IPS-18a (cell line): Measurements from ENCODE around the gene LRP1B.
"Not testable (repeated sequence)": the region's sequence is repeated elsewhere in the genome, so short reads cannot be mapped to it uniquely, and the experiment has no call there.

Experiments
- H3K27ac ChIP-seq: one replicate; pipeline ENCODE4 v1.5.1; 2013; ENCODE audit warnings: low read length
- H3K27me3 ChIP-seq: one replicate; pipeline ENCODE4 v1.6.1; 2013; ENCODE audit warnings: mild to moderate bottlenecking, low read length; ENCODE audit not compliant: control insufficient read depth, insufficient read depth
- H3K36me3 ChIP-seq: one replicate; pipeline ENCODE4 v1.6.1; 2013; ENCODE audit warnings: low read depth, low read length; ENCODE audit not compliant: control insufficient read depth
- H3K4me1 ChIP-seq: one replicate; pipeline ENCODE4 v1.6.1; 2013; ENCODE audit warnings: low read depth, low read length; ENCODE audit not compliant: control insufficient read depth
- H3K4me3 ChIP-seq: one replicate; pipeline ENCODE4 v1.5.1; 2013; ENCODE audit warnings: low read length
- H3K9ac ChIP-seq: one replicate; pipeline ENCODE4 v1.6.1; 2013; ENCODE audit warnings: mild to moderate bottlenecking, low read length, moderate library complexity
- H3K9me3 ChIP-seq: one replicate; pipeline ENCODE4 v1.6.1; 2013; ENCODE audit warnings: low read depth, low read length; ENCODE audit not compliant: control insufficient read depth

Gene LRP1B

GRCh38 chr2:140654565-140654964 lies 1476.3 kb downstream of the LRP1B start:
- no peaks in the 10 kb centered on the region for H3K9me3 ChIP-seq
- no peaks in the 10 kb centered on the region for H3K4me1 ChIP-seq
- no peaks in the 10 kb centered on the region for H3K27me3 ChIP-seq
- no peak overlapping the region for H3K9ac ChIP-seq
- no peak overlapping the region for H3K4me3 ChIP-seq
- H3K36me3 ChIP-seq, result no peaks in the 10 kb centered on the region
- no peak overlapping the region for H3K27ac ChIP-seq

- Histone ChIP-seq H3K36me3 (no peaks in the 10 kb centered on the region), H3K9ac (no peak overlapping the region), H3K4me1 (no peaks in the 10 kb centered on the region), H3K27me3 (no peaks in the 10 kb centered on the region), H3K27ac (no peak overlapping the region), H3K9me3 (no peaks in the 10 kb centered on the region), H3K4me3 (no peak overlapping the region)
Measured at GRCh38 chr2:140650825-140651224, 1480.0 kb downstream of the LRP1B start.

- H3K27me3 ChIP-seq, H3K4me1 ChIP-seq, H3K27ac ChIP-seq, H3K36me3 ChIP-seq, H3K9ac ChIP-seq, H3K9me3 ChIP-seq, H3K4me3 ChIP-seq: not testable (repeated sequence)
Measured at GRCh38 chr2:140650134-140650533, 1480.7 kb downstream of the LRP1B start.

GRCh38 chr2:140648393-140648792 lies 1482.4 kb downstream of the LRP1B start:
- no peaks in the 10 kb centered on the region for H3K27me3 ChIP-seq
- H3K4me1 ChIP-seq, result no peaks in the 10 kb centered on the region
- H3K27ac ChIP-seq, result no peak overlapping the region
- no peaks in the 10 kb centered on the region for H3K9me3 ChIP-seq
- no peaks in the 10 kb centered on the region for H3K36me3 ChIP-seq
- no peak overlapping the region for H3K9ac ChIP-seq
- H3K4me3 ChIP-seq, result no peak overlapping the region

- Histone ChIP-seq H3K9ac (no peak overlapping the region), H3K27me3 (no peaks in the 10 kb centered on the region), H3K4me1 (no peaks in the 10 kb centered on the region), H3K36me3 (no peaks in the 10 kb centered on the region), H3K27ac (no peak overlapping the region), H3K9me3 (no peaks in the 10 kb centered on the region), H3K4me3 (no peak overlapping the region)
Measured at GRCh38 chr2:140643761-140644187, 1487.0 kb downstream of the LRP1B start.

GRCh38 chr2:140641163-140641562 lies 1489.7 kb downstream of the LRP1B start:
- Histone ChIP-seq H3K9ac (no peak overlapping the region), H3K4me1 (no peaks in the 10 kb centered on the region), H3K36me3 (no peaks in the 10 kb centered on the region), H3K27ac (no peak overlapping the region), H3K27me3 (no peaks in the 10 kb centered on the region), H3K4me3 (no peak overlapping the region), H3K9me3 (no peaks in the 10 kb centered on the region)

GRCh38 chr2:140639628-140640027 lies 1491.2 kb downstream of the LRP1B start:
- H3K9me3 ChIP-seq, result no peaks in the 10 kb centered on the region

GRCh38 chr2:140630557-140630956 lies 1500.3 kb downstream of the LRP1B start:
- H3K36me3 ChIP-seq, result no peaks in the 10 kb centered on the region
- H3K4me1 ChIP-seq, result no peaks in the 10 kb centered on the region
- no peak overlapping the region for H3K9ac ChIP-seq
- no peaks in the 10 kb centered on the region for H3K9me3 ChIP-seq
- no peaks in the 10 kb centered on the region for H3K27me3 ChIP-seq
- no peak overlapping the region for H3K27ac ChIP-seq
- H3K4me3 ChIP-seq, result no peak overlapping the region

More at GRCh38 chr2:140639628-140640027, 1491.2 kb downstream of the LRP1B start:
- Histone ChIP-seq H3K36me3 (no peaks in the 10 kb centered on the region), H3K27ac (no peak overlapping the region), H3K27me3 (no peaks in the 10 kb centered on the region), H3K4me3 (no peak overlapping the region), H3K4me1 (no peaks in the 10 kb centered on the region), H3K9ac (no peak overlapping the region)

- Histone ChIP-seq H3K27ac (no peak overlapping the region), H3K27me3 (no peaks in the 10 kb centered on the region), H3K4me3 (no peak overlapping the region), H3K4me1 (no peaks in the 10 kb centered on the region), H3K36me3 (no peaks in the 10 kb centered on the region), H3K9me3 (no peaks in the 10 kb centered on the region), H3K9ac (no peak overlapping the region)
Measured at GRCh38 chr2:140627885-140628284, 1502.9 kb downstream of the LRP1B start.

GRCh38 chr2:140627136-140627535 lies 1503.7 kb downstream of the LRP1B start:
- Histone ChIP-seq H3K27ac (no peak overlapping the region), H3K36me3 (no peaks in the 10 kb centered on the region), H3K9ac (no peak overlapping the region), H3K27me3 (no peaks in the 10 kb centered on the region), H3K4me1 (no peaks in the 10 kb centered on the region), H3K9me3 (no peaks in the 10 kb centered on the region), H3K4me3 (no peak overlapping the region)

- Histone ChIP-seq H3K27ac (no peak overlapping the region), H3K4me1 (no peaks in the 10 kb centered on the region), H3K9ac (no peak overlapping the region), H3K9me3 (no peaks in the 10 kb centered on the region), H3K27me3 (no peaks in the 10 kb centered on the region), H3K36me3 (no peaks in the 10 kb centered on the region), H3K4me3 (no peak overlapping the region)
Measured at GRCh38 chr2:140624200-140624599, 1506.6 kb downstream of the LRP1B start.

- Histone ChIP-seq H3K27me3 (no peaks in the 10 kb centered on the region), H3K36me3 (no peaks in the 10 kb centered on the region), H3K4me1 (no peaks in the 10 kb centered on the region), H3K9me3 (no peaks in the 10 kb centered on the region), H3K27ac (no peak overlapping the region), H3K9ac (no peak overlapping the region), H3K4me3 (no peak overlapping the region)
Measured at GRCh38 chr2:140621583-140622362, 1509.0 kb downstream of the LRP1B start.
